ENCODE measurements around the gene GRHL3. TPM values are rescaled to one million over a fixed set of nuclear protein-coding genes. Genes with fewer than 3 reads are reported as not detected.

Gene GRHL3
- total RNA-seq, 1 experiment from 2014 or later = 1.4 TPM

DNA sequence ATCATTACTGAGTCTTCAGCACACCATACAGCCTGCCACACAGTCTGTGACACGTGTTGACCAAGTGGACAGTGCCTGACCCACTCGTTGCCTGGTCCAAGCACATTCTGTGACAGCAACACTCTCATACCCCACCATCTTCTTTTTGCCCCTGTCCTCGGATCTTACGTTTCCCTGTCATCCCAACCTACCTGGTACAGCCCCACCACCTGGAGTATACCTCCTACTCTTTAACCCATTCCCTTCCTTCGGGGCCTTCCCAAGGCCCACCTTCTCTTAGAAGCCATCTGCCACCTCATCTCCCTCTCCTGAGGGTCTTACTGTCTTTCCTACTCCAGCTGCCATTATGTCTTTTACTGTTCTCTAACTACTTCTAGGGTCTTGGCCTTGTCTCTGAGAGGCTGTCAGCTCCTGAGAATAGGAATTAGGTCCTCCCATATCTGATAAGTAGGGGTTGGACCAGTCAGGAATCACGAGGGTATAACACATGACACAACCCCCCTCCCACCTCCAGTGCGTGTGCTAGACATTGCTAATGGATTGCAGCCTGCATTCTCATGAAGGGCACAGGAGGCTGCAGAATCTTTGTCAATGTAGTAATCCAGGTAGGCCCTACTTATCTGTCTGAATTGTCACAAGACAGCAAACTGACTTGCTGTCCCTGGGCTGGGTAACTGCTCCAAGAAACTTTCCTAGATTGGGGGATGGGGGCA is 13.0 kb downstream of the GRHL3 start:
- no peak overlapping the region for H3K27ac Mint-ChIP-seq (ENCODE audit: unreplicated experiment)
- TF ChIP-seq, protein P1, sequence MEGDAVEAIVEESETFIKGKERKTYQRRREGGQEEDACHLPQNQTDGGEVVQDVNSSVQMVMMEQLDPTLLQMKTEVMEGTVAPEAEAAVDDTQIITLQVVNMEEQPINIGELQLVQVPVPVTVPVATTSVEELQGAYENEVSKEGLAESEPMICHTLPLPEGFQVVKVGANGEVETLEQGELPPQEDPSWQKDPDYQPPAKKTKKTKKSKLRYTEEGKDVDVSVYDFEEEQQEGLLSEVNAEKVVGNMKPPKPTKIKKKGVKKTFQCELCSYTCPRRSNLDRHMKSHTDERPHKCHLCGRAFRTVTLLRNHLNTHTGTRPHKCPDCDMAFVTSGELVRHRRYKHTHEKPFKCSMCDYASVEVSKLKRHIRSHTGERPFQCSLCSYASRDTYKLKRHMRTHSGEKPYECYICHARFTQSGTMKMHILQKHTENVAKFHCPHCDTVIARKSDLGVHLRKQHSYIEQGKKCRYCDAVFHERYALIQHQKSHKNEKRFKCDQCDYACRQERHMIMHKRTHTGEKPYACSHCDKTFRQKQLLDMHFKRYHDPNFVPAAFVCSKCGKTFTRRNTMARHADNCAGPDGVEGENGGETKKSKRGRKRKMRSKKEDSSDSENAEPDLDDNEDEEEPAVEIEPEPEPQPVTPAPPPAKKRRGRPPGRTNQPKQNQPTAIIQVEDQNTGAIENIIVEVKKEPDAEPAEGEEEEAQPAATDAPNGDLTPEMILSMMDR (IDR thresholded peaks at IDR 0.05; ENCODE audit: unreplicated experiment) = no peak
- no peaks in the 10 kb centered on the region for H3K9me3 Mint-ChIP-seq (ENCODE audit: low read depth, unreplicated experiment)
- no peaks in the 10 kb centered on the region for H3K4me1 Mint-ChIP-seq (ENCODE audit: low read depth, unreplicated experiment)
- intact Hi-C loops (cut with micrococcal nuclease; ENCODE audit: unreplicated experiment) = no loop called here
- DNase-seq = no peak
- CTCF ChIA-PET = interaction anchor here (0.6 kb wide), 1 partner anchor 144 kb away, joined by 3 read pairs; no protein-coding TSS in a partner anchor
- no peak overlapping the region for H3K4me3 Mint-ChIP-seq (ENCODE audit: low read depth, unreplicated experiment)
- no TSS peak for BruUV-seq (replicated peaks)
- peaks cover 10% of the 10 kb centered on the region for H3K27me3 Mint-ChIP-seq (ENCODE audit: unreplicated experiment)
- no peaks in the 10 kb centered on the region for H3K36me3 Mint-ChIP-seq (ENCODE audit: insufficient read depth, unreplicated experiment)

- Mint-ChIP-seq H3K4me3 (ENCODE audit: low read depth, unreplicated experiment) (no peak overlapping the region), H3K27ac (ENCODE audit: unreplicated experiment) (no peak overlapping the region), H3K4me1 (ENCODE audit: low read depth, unreplicated experiment) (no peaks in the 10 kb centered on the region), H3K36me3 (ENCODE audit: insufficient read depth, unreplicated experiment) (no peaks in the 10 kb centered on the region), H3K27me3 (ENCODE audit: unreplicated experiment) (no peaks in the 10 kb centered on the region), H3K9me3 (ENCODE audit: low read depth, unreplicated experiment) (no peaks in the 10 kb centered on the region)
- BruUV-seq (replicated peaks) = no TSS peak
- DNase-seq = no peak
- intact Hi-C loops (cut with micrococcal nuclease; ENCODE audit: unreplicated experiment) = no loop called here
- TF ChIP-seq, protein P1 (IDR thresholded peaks at IDR 0.05; ENCODE audit: unreplicated experiment) = no peak
- CTCF ChIA-PET = no interaction called here
Observed at GRCh38 chr1:24336075-24336474, 16.9 kb downstream of the GRHL3 start.

GRCh38 chr1:24337455-24337854 is 18.3 kb downstream of the GRHL3 start:
- CTCF ChIA-PET = no interaction called here
- BruUV-seq (replicated peaks) = no TSS peak

DNA sequence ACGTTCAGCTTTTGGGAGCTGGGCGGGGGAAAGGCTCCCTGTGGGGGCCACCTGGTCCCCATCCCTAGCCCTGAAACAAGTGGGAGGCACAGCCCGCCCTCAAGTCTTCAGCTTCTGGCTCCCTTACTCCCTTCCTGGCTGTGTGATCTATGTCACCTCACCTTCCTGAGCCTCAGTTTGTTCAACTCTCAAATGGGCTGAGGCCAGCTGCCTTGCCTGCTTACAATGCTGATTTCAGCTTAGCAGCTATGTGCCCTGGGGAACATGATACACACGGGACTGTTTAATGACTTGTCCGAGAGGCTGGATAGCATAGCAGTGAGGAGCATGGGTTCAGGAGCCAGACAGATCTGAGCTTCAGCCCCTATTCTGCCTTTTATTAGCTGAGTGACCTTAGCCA is 19.3 kb downstream of the GRHL3 start:
- H3K27me3 Mint-ChIP-seq (ENCODE audit: unreplicated experiment) = no peaks in the 10 kb centered on the region
- intact Hi-C loops (cut with micrococcal nuclease; ENCODE audit: unreplicated experiment) = no loop called here
- H3K36me3 Mint-ChIP-seq (ENCODE audit: insufficient read depth, unreplicated experiment) = no peaks in the 10 kb centered on the region
- DNase-seq = no peak
- H3K27ac Mint-ChIP-seq (ENCODE audit: unreplicated experiment) = no peak overlapping the region
- no peaks in the 10 kb centered on the region for H3K9me3 Mint-ChIP-seq (ENCODE audit: low read depth, unreplicated experiment)
- H3K4me1 Mint-ChIP-seq (ENCODE audit: low read depth, unreplicated experiment) = no peaks in the 10 kb centered on the region
- no TSS peak for BruUV-seq (replicated peaks)
- CTCF ChIA-PET = no interaction called here
- TF ChIP-seq, protein P1 (IDR thresholded peaks at IDR 0.05; ENCODE audit: unreplicated experiment) = no peak
- no peak overlapping the region for H3K4me3 Mint-ChIP-seq (ENCODE audit: low read depth, unreplicated experiment)

More at GRCh38 chr1:24337455-24337854, 18.3 kb downstream of the GRHL3 start:
- TF ChIP-seq, protein P1 (IDR thresholded peaks at IDR 0.05; ENCODE audit: unreplicated experiment) = no peak
- no peaks in the 10 kb centered on the region for H3K27me3 Mint-ChIP-seq (ENCODE audit: unreplicated experiment)
- no peaks in the 10 kb centered on the region for H3K4me1 Mint-ChIP-seq (ENCODE audit: low read depth, unreplicated experiment)
- H3K36me3 Mint-ChIP-seq (ENCODE audit: insufficient read depth, unreplicated experiment) = no peaks in the 10 kb centered on the region
- no peak overlapping the region for H3K27ac Mint-ChIP-seq (ENCODE audit: unreplicated experiment)
- no peak overlapping the region for H3K4me3 Mint-ChIP-seq (ENCODE audit: low read depth, unreplicated experiment)
- H3K9me3 Mint-ChIP-seq (ENCODE audit: low read depth, unreplicated experiment) = no peaks in the 10 kb centered on the region
- intact Hi-C loops (cut with micrococcal nuclease; ENCODE audit: unreplicated experiment) = no loop called here
- DNase-seq = no peak

All from Calu3 (cell line).